Measurements from ENCODE around the gene FSTL1. TPM values are rescaled to one million over a fixed set of nuclear protein-coding genes. Genes with fewer than 3 reads are reported as not detected.

Gene FSTL1
- total and polyA plus RNA-seq, 7 experiments from 2014 or later: 0.05 to 0.58 (median 0.29) TPM; not detected in 3

GRCh38 chr3:120437559-120437958 is 13.2 kb downstream of the FSTL1 start:
- ATAC-seq: no peak
- Mint-ChIP-seq H3K4me1 (no peaks in the 10 kb centered on the region), H3K27ac (no peak overlapping the region), H3K27me3 (peaks cover 3 to 21% (median 15%) of the 10 kb centered on the region in 5 donors), H3K9me3 (peaks cover 0 to 1% (median 0%) of the 10 kb centered on the region in 11 donors), H3K36me3 (no peaks in the 10 kb centered on the region), H3K4me3 (no peak overlapping the region)
- DNase-seq: no peak
- Histone ChIP-seq H3K4me1 (ENCODE audit: control insufficient read depth in 2 of 2, insufficient read depth in 2 of 2, low read length in 2 of 2) (no peaks in the 10 kb centered on the region), H3K27me3 (ENCODE audit: control insufficient read depth in 2 of 2, insufficient read depth in 2 of 2, low read length in 2 of 2) (no peaks in the 10 kb centered on the region), H3K9me3 (ENCODE audit: control insufficient read depth in 2 of 3, low read length in 3 of 3) (no peaks in the 10 kb centered on the region), H3K4me3 (ENCODE audit: low read length) (no peak overlapping the region), H3K27ac (ENCODE audit: low read depth, low read length) (no peak overlapping the region), H3K36me3 (ENCODE audit: control insufficient read depth in 2 of 3, insufficient read depth in 3 of 3, low read length in 3 of 3) (no peaks in the 10 kb centered on the region)
- ChIA-PET CTCF (no interaction called here), POLR2A (no interaction called here)
- intact Hi-C loops (cut with micrococcal nuclease): no loop called here

- DNase-seq: no peak
- Histone ChIP-seq H3K36me3 (ENCODE audit: control insufficient read depth in 2 of 3, insufficient read depth in 3 of 3, low read length in 3 of 3) (no peaks in the 10 kb centered on the region), H3K4me3 (ENCODE audit: low read length) (no peak overlapping the region), H3K9me3 (ENCODE audit: control insufficient read depth in 2 of 3, low read length in 3 of 3) (no peaks in the 10 kb centered on the region), H3K4me1 (ENCODE audit: control insufficient read depth in 2 of 2, insufficient read depth in 2 of 2, low read length in 2 of 2) (no peaks in the 10 kb centered on the region), H3K27ac (ENCODE audit: low read depth, low read length) (no peak overlapping the region), H3K27me3 (ENCODE audit: control insufficient read depth in 2 of 2, insufficient read depth in 2 of 2, low read length in 2 of 2) (no peaks in the 10 kb centered on the region)
- ATAC-seq: no peak
- intact Hi-C loops (cut with micrococcal nuclease): no loop called here
- no peaks in the 10 kb centered on the region for H3K4me1 Mint-ChIP-seq
- ChIA-PET CTCF (interaction anchor here (0.6 kb wide), 1 partner anchor 7 kb away, joined by 3 read pairs; no protein-coding TSS in a partner anchor), POLR2A (no interaction called here)
- H3K4me3 Mint-ChIP-seq: no peak overlapping the region
- peaks cover 0 to 1% (median 0%) of the 10 kb centered on the region in 11 donors for H3K9me3 Mint-ChIP-seq
- H3K27me3 Mint-ChIP-seq: peaks cover 5 to 22% (median 19%) of the 10 kb centered on the region in 5 donors
- H3K36me3 Mint-ChIP-seq: no peaks in the 10 kb centered on the region
- H3K27ac Mint-ChIP-seq: no peak overlapping the region
Measured at GRCh38 chr3:120436523-120437050, 14.2 kb downstream of the FSTL1 start.

GRCh38 chr3:120435621-120436020 is 15.2 kb downstream of the FSTL1 start:
- Mint-ChIP-seq H3K4me1 (no peaks in the 10 kb centered on the region), H3K4me3 (no peak overlapping the region), H3K36me3 (no peaks in the 10 kb centered on the region)

DNA sequence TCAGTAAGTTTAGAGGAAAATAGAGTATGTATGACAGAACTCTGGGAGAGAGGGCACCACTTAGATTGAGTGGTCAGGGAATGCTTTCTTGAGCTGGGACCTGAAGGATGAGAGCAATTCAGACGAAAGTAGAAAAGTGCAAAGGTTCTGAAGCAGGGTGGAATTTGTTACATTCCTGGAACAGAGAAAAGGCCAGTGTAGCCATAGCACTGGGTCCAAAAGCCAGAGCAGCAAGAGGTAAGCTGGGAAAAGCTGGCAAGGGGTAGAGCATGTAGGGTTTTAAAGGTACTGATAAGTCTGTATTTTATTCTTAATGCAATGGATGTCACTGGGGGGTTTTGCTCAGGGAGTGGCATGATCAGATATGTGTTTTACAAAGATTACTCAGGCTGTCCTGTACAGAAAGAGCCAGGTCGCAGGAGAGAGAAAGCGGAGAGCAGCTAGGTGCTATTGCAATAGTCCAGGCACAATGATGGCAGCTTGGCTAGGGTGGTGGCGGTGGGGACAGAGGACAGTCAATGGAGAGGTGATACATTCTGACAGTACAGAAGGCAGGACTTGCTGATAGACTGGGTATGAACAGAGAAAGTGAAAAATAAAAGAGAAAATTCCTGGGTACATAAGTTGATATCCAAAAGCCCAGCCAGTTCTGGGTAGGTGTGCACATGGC is 17.0 kb downstream of the FSTL1 start:
- Histone ChIP-seq H3K36me3 (ENCODE audit: control insufficient read depth in 2 of 3, insufficient read depth in 3 of 3, low read length in 3 of 3) (no peaks in the 10 kb centered on the region), H3K4me3 (ENCODE audit: low read length) (no peak overlapping the region), H3K4me1 (ENCODE audit: control insufficient read depth in 2 of 2, insufficient read depth in 2 of 2, low read length in 2 of 2) (no peaks in the 10 kb centered on the region), H3K27ac (ENCODE audit: low read depth, low read length) (no peak overlapping the region), H3K9me3 (ENCODE audit: control insufficient read depth in 2 of 3, low read length in 3 of 3) (no peaks in the 10 kb centered on the region), H3K27me3 (ENCODE audit: control insufficient read depth in 2 of 2, insufficient read depth in 2 of 2, low read length in 2 of 2) (no peaks in the 10 kb centered on the region)
- Mint-ChIP-seq H3K36me3 (no peaks in the 10 kb centered on the region), H3K4me3 (no peak overlapping the region), H3K9me3 (no peaks in the 10 kb centered on the region), H3K4me1 (no peaks in the 10 kb centered on the region), H3K27me3 (peaks cover 0 to 23% (median 13%) of the 10 kb centered on the region in 5 donors), H3K27ac (no peak overlapping the region)
- ChIA-PET POLR2A (no interaction called here), CTCF (no interaction called here)
- no peak for ATAC-seq
- DNase-seq: no peak
- intact Hi-C loops (cut with micrococcal nuclease): no loop called here

More at GRCh38 chr3:120435621-120436020, 15.2 kb downstream of the FSTL1 start:
- ChIA-PET POLR2A (no interaction called here), CTCF (interaction anchor here (0.6 kb wide), 1 partner anchor 8 kb away, joined by 3 read pairs; no protein-coding TSS in a partner anchor)
- Mint-ChIP-seq H3K27ac (no peak overlapping the region), H3K27me3 (peaks cover 4 to 22% (median 15%) of the 10 kb centered on the region in 5 donors), H3K9me3 (no peaks in the 10 kb centered on the region)
- no peaks in the 10 kb centered on the region for H3K27me3 ChIP-seq (ENCODE audit: control insufficient read depth in 2 of 2, insufficient read depth in 2 of 2, low read length in 2 of 2)
- no peaks in the 10 kb centered on the region for H3K4me1 ChIP-seq (ENCODE audit: control insufficient read depth in 2 of 2, insufficient read depth in 2 of 2, low read length in 2 of 2)
- no peaks in the 10 kb centered on the region for H3K36me3 ChIP-seq (ENCODE audit: control insufficient read depth in 2 of 3, insufficient read depth in 3 of 3, low read length in 3 of 3)
- ATAC-seq: no peak
- H3K4me3 ChIP-seq (ENCODE audit: low read length): no peak overlapping the region
- no peak for DNase-seq
- H3K27ac ChIP-seq (ENCODE audit: low read depth, low read length): no peak overlapping the region
- H3K9me3 ChIP-seq (ENCODE audit: control insufficient read depth in 2 of 3, low read length in 3 of 3): no peaks in the 10 kb centered on the region
- intact Hi-C loops (cut with micrococcal nuclease): no loop called here

GRCh38 chr3:120432150-120432860 is 18.5 kb downstream of the FSTL1 start:
- Histone ChIP-seq H3K4me1 (ENCODE audit: control insufficient read depth in 2 of 2, insufficient read depth in 2 of 2, low read length in 2 of 2) (no peaks in the 10 kb centered on the region), H3K27ac (ENCODE audit: low read depth, low read length) (no peak overlapping the region), H3K9me3 (ENCODE audit: control insufficient read depth in 2 of 3, low read length in 3 of 3) (no peaks in the 10 kb centered on the region), H3K4me3 (ENCODE audit: low read length) (no peak overlapping the region), H3K27me3 (ENCODE audit: control insufficient read depth in 2 of 2, insufficient read depth in 2 of 2, low read length in 2 of 2) (no peaks in the 10 kb centered on the region), H3K36me3 (ENCODE audit: control insufficient read depth in 2 of 3, insufficient read depth in 3 of 3, low read length in 3 of 3) (no peaks in the 10 kb centered on the region)
- no peaks in the 10 kb centered on the region for H3K4me1 Mint-ChIP-seq
- POLR2A ChIA-PET: no interaction called here
- CTCF ChIA-PET: interaction anchor here (0.8 kb wide), 1 partner anchor 9 kb away, joined by 3 read pairs; no protein-coding TSS in a partner anchor
- no peak overlapping the region for H3K27ac Mint-ChIP-seq
- intact Hi-C loops (cut with micrococcal nuclease): no loop called here
- DNase-seq (no peak), ATAC-seq (no peak)
- H3K27me3 Mint-ChIP-seq: peaks cover 5 to 23% (median 17%) of the 10 kb centered on the region in 5 donors
- H3K4me3 Mint-ChIP-seq: no peak overlapping the region
- H3K36me3 Mint-ChIP-seq: no peaks in the 10 kb centered on the region
- no peaks in the 10 kb centered on the region for H3K9me3 Mint-ChIP-seq

GRCh38 chr3:120429921-120430361 is 20.9 kb downstream of the FSTL1 start:
- Histone ChIP-seq H3K4me3 (ENCODE audit: low read length) (no peak overlapping the region), H3K36me3 (ENCODE audit: control insufficient read depth in 2 of 3, insufficient read depth in 3 of 3, low read length in 3 of 3) (no peaks in the 10 kb centered on the region), H3K4me1 (ENCODE audit: control insufficient read depth in 2 of 2, insufficient read depth in 2 of 2, low read length in 2 of 2) (no peaks in the 10 kb centered on the region), H3K27me3 (ENCODE audit: control insufficient read depth in 2 of 2, insufficient read depth in 2 of 2, low read length in 2 of 2) (no peaks in the 10 kb centered on the region), H3K27ac (ENCODE audit: low read depth, low read length) (no peak overlapping the region), H3K9me3 (ENCODE audit: control insufficient read depth in 2 of 3, low read length in 3 of 3) (no peaks in the 10 kb centered on the region)
- H3K27me3 Mint-ChIP-seq: peaks cover 5 to 26% (median 19%) of the 10 kb centered on the region in 5 donors
- DNase-seq: no peak
- CTCF ChIA-PET: no interaction called here
- ATAC-seq: no peak
- POLR2A ChIA-PET: no interaction called here
- H3K4me1 Mint-ChIP-seq: no peaks in the 10 kb centered on the region
- no peaks in the 10 kb centered on the region for H3K36me3 Mint-ChIP-seq
- no peak overlapping the region for H3K4me3 Mint-ChIP-seq
- intact Hi-C loops (cut with micrococcal nuclease): no loop called here
- peaks cover 0 to 1% (median 0%) of the 10 kb centered on the region in 11 donors for H3K9me3 Mint-ChIP-seq
- no peak overlapping the region for H3K27ac Mint-ChIP-seq

Measured in naive thymus-derived CD4-positive, alpha-beta T cell (primary cell).